Uterus (tissue), 2 donors: Measurements from ENCODE around the gene ZSCAN25.

ENCODE experiments used
- CTCF ChIP-seq, 4 experiments: fragments of 200-600 bp in 2 of 4; fragments of 450-650 bp in 2 of 4; sonication (generic) in 2 of 4; IDR thresholded peaks; one replicate each; pipeline ENCODE4 v1.5.1; 2016 to 2019; ENCODE audit warnings: antibody characterized with exemption in 4 of 4, mild to moderate bottlenecking in 2 of 4, moderate library complexity in 1 of 4
- POLR2A ChIP-seq, 2 donors: fragments of 450-650 bp; IDR thresholded peaks; one replicate each; pipeline ENCODE4 v1.6.1; 2016; ENCODE audit warnings: antibody characterized with exemption in 2 of 2, mild to moderate bottlenecking in 1 of 2, moderate library complexity in 1 of 2

DNA sequence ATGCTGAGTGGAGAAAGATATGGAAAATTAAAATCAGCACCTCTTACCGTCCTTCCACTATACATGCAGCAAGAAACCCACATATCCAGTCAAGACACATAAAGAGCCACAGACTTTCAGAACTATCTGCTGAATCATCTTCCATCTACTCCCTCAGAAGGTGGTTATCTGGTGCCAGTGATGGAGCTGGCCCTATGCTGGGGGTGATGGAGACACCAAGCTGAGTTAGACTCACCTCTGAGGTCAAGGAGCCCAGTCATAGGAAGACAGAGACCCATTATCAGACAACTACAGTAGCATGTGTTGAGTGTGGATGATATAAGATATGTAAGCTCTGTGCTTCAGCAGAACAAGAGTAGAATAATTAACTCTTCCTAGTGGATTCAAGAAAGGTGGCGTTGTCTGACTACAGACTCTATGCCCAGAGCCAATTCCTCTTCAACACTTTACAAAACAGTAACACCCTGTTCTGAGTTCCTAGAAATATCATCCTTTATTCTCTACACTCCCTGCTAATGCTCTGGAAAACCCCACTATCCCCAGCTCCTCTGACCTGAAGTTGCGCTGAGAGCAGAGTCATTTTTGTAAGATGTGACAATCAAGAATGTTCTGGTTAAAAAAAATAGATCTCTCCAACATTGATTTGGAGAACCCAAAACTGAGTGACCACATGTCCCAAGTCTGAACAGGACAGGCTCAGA, 48.7 kb downstream of the ZSCAN25 start:
- TF ChIP-seq POLR2A (IDR thresholded peaks at IDR 0.05) = no peak
- TF ChIP-seq CTCF (IDR thresholded peaks at IDR 0.05) = no peak
